ENCODE measurements around the gene NMNAT3.
"Not testable (repeated sequence)": the region's sequence is repeated elsewhere in the genome, so short reads cannot be mapped to it uniquely, and the experiment has no call there.

NMNAT3 gene

GRCh38 chr3:139638518-139638917 is 39.3 kb downstream of the NMNAT3 start:
- no peak for DNase-seq (ENCODE audit: low read depth in 1 of 2, low spot score in 1 of 2)

DNA sequence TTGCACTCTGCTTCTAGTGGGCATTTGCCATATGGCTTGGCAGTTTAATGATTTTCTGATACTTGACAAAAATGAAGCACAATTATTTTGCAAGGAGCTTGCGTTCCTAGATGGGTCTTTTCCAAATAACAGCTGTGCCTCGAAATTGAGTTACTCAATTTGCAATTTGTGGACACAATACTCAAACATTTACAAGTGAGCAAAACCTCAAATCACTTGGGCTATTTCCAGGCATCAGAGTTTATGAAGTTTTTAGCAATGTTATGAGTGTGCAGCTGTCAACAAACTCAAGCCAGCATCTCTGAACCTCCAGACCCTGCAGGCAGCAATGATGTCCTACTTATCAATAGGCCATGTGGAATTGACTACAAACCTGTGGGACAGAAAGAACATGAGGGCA is 41.3 kb downstream of the NMNAT3 start:
- DNase-seq (ENCODE audit: low read depth in 1 of 2, low spot score in 1 of 2), result no peak

GRCh38 chr3:139634111-139634635 is 43.6 kb downstream of the NMNAT3 start:
- no peak for DNase-seq (ENCODE audit: low read depth in 1 of 2, low spot score in 1 of 2)

DNA sequence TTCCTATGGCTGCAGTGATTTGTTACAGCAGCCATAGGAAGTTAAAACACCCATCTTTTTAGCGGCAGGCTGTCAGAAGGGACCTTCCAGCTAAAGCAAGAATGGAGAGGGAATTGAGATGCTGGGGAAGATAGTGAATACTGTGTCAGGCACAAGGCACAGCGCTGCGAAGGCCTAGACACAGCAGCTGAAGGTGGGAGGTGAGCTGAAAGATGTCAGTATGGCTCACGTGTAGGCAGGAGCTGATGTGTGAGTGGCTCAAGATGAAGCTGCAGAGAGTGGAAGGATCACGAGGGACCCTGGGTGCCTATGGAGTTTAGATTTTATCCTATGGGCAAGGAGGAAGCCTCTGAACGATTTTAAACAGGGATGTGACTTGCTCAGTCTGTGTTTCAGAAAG is 44.3 kb downstream of the NMNAT3 start:
- no peak for DNase-seq (ENCODE audit: low read depth in 1 of 2, low spot score in 1 of 2)

DNA sequence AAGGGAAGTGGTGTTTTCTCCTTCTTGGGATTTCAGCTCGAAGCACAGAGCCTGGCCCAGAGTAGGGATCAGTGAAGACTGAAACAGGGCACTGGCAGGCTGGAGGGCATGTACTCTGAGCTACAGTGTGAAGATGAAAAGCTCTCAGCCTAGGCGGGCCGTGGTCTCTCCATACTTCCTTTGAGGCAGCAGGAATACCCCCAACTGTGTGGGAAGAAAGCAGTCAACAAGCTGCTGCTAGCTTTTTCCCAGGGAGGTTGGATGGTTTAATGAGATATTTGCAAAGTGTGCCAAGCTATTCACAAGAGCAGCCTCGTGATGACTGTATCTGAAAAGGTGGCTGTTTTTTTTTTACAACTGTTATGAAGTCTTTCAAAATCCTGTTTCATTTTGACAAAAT is 47.2 kb downstream of the NMNAT3 start:
- DNase-seq (ENCODE audit: low read depth in 1 of 2, low spot score in 1 of 2), result no peak

DNA sequence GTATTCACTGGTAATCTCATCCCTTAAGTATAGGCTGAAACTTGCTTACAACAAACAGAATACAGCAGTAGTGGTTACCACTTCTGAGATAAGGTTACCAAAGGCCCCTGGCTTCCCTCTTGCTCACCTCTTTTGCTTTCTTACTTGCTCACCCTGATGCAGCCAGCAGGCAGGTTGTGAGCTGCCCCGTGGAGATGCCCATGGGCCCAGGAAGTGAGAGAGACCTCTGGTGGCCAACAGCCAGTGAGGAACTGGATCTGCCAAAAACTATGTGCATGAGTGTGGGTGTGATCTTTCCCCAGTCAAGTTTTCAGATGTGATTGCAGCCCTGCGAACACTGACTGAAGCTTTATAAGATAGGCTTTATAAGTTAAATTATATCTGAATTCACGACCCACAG is 48.7 kb downstream of the NMNAT3 start:
- no peak for DNase-seq (ENCODE audit: low read depth in 1 of 2, low spot score in 1 of 2)

GRCh38 chr3:139627759-139628158 is 50.0 kb downstream of the NMNAT3 start:
- no peak for DNase-seq (ENCODE audit: low read depth in 1 of 2, low spot score in 1 of 2)

DNA sequence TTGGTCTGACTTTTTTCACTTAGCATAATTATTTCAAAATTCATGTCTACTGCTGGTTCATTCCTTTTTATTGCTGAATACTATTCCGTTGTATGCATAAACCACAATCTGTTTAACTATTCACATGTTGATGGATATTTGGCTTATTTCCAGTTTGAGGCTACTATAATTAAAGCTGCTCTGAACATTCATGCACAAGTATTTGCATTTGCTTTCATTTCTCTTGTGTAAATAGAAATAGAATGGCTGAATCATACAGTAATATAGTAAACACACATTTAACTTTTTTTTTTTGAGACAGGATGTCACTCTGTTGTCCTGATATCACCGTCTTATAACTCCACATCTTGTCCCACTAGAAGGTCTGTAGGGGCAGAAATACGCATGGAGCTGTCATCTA is 57.3 kb downstream of the NMNAT3 start:
- no peak for DNase-seq (ENCODE audit: low read depth in 1 of 2, low spot score in 1 of 2)

DNA sequence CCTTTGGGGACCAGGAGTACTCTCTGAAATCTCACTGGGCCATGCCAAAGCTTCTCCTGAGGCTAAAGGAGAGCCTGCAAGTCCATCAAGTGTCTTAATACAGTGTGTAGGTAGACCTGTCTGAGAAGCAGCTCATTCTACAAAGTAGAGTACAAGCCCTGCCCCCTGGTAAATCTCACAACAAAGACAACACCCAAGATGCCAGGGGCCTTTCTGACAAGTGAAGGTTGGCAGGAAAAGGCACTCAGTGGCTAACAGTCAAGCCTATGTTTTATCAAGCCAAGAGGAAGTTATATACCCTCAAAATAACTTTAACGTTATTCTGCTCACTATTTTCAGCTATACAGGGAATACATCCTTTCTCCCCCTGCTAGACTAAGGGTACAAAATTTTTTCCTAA is 58.3 kb downstream of the NMNAT3 start:
- no peak for DNase-seq (ENCODE audit: low read depth in 1 of 2, low spot score in 1 of 2)

DNA sequence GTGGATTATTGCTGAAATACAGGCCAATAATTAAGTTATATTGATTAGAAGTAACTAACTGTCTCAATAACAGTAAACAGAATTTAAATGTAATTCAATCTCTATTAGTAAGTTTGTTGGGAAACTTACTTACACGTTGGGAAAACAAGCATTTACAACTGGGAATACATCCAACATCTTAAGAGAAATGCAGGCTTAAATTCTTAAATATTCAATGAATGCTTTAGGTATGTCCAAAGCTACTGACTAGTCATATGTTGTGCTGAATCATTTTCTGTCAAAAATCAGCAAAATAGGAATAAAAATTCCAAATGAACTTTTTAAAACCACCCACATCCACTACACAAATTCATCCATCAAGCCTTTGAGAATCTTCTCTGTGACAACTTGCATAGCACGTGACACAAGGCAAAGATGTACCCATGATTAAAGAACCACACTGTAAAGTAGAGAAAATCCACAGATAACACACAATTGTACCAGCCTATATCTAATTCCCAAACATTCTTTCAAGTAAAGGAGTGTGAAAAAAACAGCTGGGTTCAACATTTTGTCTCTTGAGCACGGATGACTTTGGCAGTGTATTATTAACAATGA is 60.0 kb downstream of the NMNAT3 start:
- DNase-seq (ENCODE audit: low read depth in 1 of 2, low spot score in 1 of 2), result no peak

DNA sequence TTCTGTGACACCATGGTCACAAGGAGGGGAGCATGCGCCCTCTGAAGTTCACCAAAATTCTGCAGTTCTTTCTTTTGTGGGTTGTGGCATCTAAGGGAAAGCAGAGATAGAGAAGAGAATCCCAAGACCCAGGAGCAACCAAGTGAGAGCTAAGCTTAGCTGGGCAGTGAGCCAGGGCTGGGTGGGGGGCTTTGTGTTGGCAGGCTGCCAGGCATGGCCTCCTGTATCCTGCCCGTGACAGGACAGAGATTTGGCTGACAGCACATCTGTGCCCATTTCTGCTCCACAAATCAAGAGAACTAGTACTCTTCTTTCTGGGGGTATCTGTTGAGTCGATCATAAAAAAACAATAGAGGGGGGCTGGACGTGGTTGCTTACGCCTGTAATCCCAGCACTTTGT is 66.2 kb downstream of the NMNAT3 start:
- no peak for DNase-seq (ENCODE audit: low read depth in 1 of 2, low spot score in 1 of 2)

GRCh38 chr3:139610886-139611285 is 66.9 kb downstream of the NMNAT3 start:
- no peak for DNase-seq (ENCODE audit: low read depth in 1 of 2, low spot score in 1 of 2)

GRCh38 chr3:139608924-139609323 is 68.8 kb downstream of the NMNAT3 start:
- no peak for DNase-seq (ENCODE audit: low read depth in 1 of 2, low spot score in 1 of 2)

DNA sequence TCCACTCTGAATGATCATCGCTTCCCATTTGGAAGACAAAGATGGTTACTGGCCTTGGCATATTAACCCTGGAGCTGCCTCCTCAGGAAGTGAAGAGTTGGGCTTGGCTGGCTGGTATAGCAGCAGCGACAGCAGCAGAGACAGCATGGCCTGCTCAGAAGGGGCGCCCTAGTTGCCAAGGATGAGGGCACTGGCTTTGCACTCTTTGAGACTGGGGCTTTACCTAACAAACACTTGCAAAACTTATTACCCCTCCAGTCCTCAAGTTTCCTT is 69.7 kb downstream of the NMNAT3 start:
- DNase-seq (ENCODE audit: low read depth in 1 of 2, low spot score in 1 of 2), result no peak

- no peak for DNase-seq (ENCODE audit: low read depth in 1 of 2, low spot score in 1 of 2)
Measured at GRCh38 chr3:139607257-139608107, 70.3 kb downstream of the NMNAT3 start.

DNA sequence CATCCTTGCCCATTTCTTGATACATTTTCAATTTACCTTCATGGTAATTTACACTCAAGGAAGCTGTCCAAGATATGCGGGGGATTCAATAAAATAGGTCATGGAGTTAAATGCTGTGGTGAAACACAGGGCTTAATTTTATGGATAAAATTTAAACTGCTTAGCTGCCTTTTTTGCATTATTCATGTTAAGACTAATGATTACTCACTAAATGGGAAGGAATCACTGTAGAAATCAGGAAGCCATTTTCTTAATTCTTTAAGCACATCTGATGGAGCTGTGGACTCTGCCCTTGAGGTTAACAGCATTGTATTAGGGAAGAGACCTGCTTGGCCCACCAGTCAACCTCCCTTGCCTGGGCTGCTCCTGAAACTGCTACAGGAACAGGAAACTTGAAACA is 75.8 kb downstream of the NMNAT3 start:
- no peak for DNase-seq (ENCODE audit: low read depth in 1 of 2, low spot score in 1 of 2)

GRCh38 chr3:139601191-139601961 is 76.4 kb downstream of the NMNAT3 start:
- DNase-seq (ENCODE audit: low read depth in 1 of 2, low spot score in 1 of 2), result no peak

DNA sequence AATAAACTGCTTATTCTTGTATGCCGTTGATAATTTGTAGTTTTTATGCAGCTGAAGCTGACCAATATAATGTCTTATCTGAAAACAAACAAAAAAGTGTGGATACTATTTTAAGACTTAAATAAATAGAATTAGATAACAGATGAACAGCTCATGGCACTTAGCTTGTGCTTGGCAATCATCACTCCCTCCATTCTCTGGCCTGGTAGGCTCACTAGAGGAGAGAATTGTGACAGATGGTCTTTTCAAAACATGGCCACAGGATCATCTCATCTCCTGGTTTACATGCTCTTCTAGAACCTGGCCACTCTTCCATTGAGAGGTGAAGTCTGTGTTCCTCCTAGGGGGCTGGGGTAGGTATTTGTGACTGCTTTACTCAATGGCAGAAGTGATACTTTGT is 79.8 kb downstream of the NMNAT3 start:
- no peak for DNase-seq (ENCODE audit: low read depth in 1 of 2, low spot score in 1 of 2)

GRCh38 chr3:139591186-139591585 is 86.6 kb downstream of the NMNAT3 start:
- DNase-seq (ENCODE audit: low read depth in 1 of 2, low spot score in 1 of 2), result not testable (repeated sequence)

DNA sequence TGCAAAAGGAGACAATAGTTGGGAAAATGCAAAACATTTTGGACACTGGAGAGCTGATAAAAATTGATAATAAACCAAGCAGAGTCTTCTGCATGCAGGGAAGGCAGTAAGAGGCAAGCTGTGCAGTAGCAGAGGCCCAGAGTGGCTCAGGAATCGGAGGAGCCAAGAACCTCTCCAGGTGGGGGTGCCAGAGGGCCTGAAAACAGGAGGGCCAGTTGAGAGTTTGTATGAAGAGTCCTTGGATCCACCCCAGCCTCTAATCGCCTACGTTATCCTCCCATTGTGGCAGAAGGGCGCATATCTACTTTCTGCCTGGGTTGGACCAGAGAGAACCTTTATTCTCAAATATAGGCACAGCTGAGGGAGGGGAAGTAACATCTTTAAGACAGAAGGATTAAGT is 89.3 kb downstream of the NMNAT3 start:
- no peak for DNase-seq (ENCODE audit: low read depth in 1 of 2, low spot score in 1 of 2)

DNA sequence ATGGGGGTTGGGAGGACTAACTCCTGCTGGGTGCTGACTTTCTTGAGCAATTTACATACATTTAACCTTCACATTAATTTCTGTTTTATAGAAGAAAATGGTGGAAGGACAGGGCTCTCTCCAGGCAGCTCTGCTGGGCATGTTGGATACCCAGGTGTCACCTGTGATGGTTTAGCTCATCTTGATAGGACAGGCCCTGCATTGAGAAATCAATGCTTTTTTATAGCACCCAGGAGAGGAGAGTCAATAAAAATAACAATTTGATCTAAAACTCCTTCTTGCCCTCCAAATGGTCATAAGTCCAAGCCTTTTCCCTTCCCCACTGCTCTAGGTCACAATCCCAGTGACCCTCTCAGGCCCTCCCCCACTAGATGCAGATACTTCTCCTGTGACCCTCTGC is 90.0 kb downstream of the NMNAT3 start:
- no peak for DNase-seq (ENCODE audit: low read depth in 1 of 2, low spot score in 1 of 2)

GRCh38 chr3:139586420-139587017 is 91.3 kb downstream of the NMNAT3 start:
- no peak for DNase-seq (ENCODE audit: low read depth in 1 of 2, low spot score in 1 of 2)

All from activated CD4-positive, alpha-beta T cell treated with anti-CD3 and anti-CD28 coated beads, Interleukin-2, amount 50 U/mL, for 24 hours (primary cell).